Lower lobe of right lung (tissue), 2 donors: Measurements from ENCODE around the gene CERCAM. TPM values are rescaled to one million over a fixed set of nuclear protein-coding genes. Genes with fewer than 3 reads are reported as not detected.

Experiments
- ATAC-seq, 2 donors: fragments of 200-7000 bp; cut with Tn5 transposase; one replicate each; pipeline ENCODE4 v1.9.1; 2020 to 2022; ENCODE audit warnings: mild to moderate bottlenecking in 2 of 2, moderate library complexity in 2 of 2
- DNase-seq: peaks from one replicate; pipeline ENCODE4 v3.0.0-alpha.2; 2020
- H3K27ac ChIP-seq: fragments of 200-600 bp; one replicate; pipeline ENCODE4 v1.8.0; 2022
- H3K27me3 ChIP-seq: fragments of 200-600 bp; one replicate; pipeline ENCODE4 v1.8.0; 2022; ENCODE audit warnings: low read depth
- H3K36me3 ChIP-seq: fragments of 200-600 bp; one replicate; pipeline ENCODE4 v1.8.0; 2022; ENCODE audit warnings: mild to moderate bottlenecking
- H3K4me1 ChIP-seq: fragments of 200-600 bp; one replicate; pipeline ENCODE4 v1.8.0; 2022
- H3K4me3 ChIP-seq: fragments of 200-600 bp; one replicate; pipeline ENCODE4 v1.8.0; 2022; ENCODE audit warnings: mild to moderate bottlenecking
- H3K9me3 ChIP-seq: fragments of 200-600 bp; one replicate; pipeline ENCODE4 v1.8.0; 2022
- intact Hi-C: fragments of 100-400 bp; cut with DNase I; formaldehyde crosslinking; loops from one replicate; pipeline ENCODE4 v1.11.0; 2022
- total RNA-seq: library from RNA; stranded (reverse); fragmentation: NEBNext Ultra II Directional; extraction: Animal tissue kit (Norgen Biotek cat#: 25700); gene quantifications from one replicate; pipeline ENCODE4 v1.2.1, GENCODE V29; 2021
- TF ChIP-seq, protein P1 (sequence below): fragments of 200-600 bp; IDR thresholded peaks from one replicate; pipeline ENCODE4 v1.8.0; 2022; ENCODE audit warnings: antibody characterized with exemption, mild to moderate bottlenecking
- donor health status: DM: no; HTN: yes; CAD: no; lungs with severe emphysema.

Gene CERCAM
- total RNA-seq, 1 donor from 2014 or later: 11.2 TPM

DNA sequence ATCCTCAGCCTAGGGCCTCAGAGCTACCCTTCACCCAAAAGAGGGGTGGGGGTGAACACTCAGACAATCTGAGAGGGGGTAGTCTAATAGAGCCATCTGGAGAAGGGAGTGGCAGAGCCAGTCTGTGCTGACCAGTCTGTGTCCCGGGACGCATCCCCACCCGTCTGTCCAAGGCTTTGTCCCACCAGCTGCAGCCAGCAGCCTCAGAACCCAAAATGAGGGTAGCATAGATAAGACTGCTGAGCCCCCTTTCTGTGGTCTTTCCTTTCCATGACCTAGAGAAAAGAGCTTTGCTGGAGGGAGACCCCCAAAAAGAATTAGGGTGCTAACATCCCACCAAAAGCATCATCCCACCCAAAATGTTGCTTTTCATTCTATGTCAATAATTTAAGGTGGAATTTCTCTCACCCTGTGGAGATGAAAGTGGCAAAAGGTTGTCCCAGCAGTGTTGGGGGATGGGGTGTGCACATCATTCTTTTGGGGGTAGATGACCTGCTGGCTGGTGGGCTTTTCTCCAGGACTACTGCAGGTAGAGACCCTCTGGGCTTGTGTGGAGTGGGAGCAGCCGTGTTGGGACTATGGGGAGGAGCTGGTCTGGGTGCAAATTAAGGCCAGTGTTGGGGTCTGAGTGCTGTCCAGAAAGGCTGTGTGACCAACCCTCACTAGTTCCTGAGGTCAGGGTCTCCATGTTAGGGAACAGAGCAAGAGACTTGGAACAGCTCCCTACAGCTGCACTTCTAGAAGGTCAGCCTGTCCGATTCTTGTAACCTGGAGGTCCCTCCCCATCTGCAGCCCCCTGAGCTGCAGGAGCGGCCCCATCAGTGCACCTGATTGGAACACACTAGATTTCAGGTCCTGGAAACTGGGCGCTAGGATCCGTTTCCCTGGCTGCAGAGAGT is 29.6 kb upstream of the CERCAM start:
- no peak for ATAC-seq
- TF ChIP-seq, protein P1, sequence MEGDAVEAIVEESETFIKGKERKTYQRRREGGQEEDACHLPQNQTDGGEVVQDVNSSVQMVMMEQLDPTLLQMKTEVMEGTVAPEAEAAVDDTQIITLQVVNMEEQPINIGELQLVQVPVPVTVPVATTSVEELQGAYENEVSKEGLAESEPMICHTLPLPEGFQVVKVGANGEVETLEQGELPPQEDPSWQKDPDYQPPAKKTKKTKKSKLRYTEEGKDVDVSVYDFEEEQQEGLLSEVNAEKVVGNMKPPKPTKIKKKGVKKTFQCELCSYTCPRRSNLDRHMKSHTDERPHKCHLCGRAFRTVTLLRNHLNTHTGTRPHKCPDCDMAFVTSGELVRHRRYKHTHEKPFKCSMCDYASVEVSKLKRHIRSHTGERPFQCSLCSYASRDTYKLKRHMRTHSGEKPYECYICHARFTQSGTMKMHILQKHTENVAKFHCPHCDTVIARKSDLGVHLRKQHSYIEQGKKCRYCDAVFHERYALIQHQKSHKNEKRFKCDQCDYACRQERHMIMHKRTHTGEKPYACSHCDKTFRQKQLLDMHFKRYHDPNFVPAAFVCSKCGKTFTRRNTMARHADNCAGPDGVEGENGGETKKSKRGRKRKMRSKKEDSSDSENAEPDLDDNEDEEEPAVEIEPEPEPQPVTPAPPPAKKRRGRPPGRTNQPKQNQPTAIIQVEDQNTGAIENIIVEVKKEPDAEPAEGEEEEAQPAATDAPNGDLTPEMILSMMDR: no peak
- Histone ChIP-seq H3K4me3 (no peak overlapping the region), H3K4me1 (no peaks in the 10 kb centered on the region), H3K36me3 (peaks cover 55% of the 10 kb centered on the region), H3K27me3 (no peaks in the 10 kb centered on the region), H3K27ac (no peak overlapping the region), H3K9me3 (no peaks in the 10 kb centered on the region)
- DNase-seq: no peak
- intact Hi-C loops: no loop called here

DNA sequence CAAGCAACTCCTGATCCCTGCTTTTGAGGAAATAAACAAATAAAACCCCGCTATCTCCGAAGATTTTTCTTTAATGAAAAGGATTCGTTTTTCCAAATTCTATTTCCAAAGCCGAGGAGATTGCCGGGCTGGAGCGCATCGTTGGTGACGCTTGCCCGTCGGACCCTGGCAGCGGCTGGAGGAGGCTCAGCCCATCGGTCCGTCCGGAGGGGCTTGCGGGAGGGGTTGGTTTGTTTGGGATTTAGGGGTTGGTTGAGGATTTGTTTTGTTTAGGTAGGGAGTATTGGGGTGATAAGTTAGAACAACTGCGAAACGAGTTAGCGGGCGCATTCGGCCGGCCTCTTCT is 28.7 kb upstream of the CERCAM start:
- Histone ChIP-seq H3K4me3 (no peak overlapping the region), H3K9me3 (no peaks in the 10 kb centered on the region), H3K36me3 (peaks cover 46% of the 10 kb centered on the region), H3K27ac (no peak overlapping the region), H3K27me3 (no peaks in the 10 kb centered on the region), H3K4me1 (peaks cover 5% of the 10 kb centered on the region)
- intact Hi-C loops: no loop called here
- ATAC-seq (no peak), DNase-seq (no peak)
- TF ChIP-seq, protein P1: no peak

DNA sequence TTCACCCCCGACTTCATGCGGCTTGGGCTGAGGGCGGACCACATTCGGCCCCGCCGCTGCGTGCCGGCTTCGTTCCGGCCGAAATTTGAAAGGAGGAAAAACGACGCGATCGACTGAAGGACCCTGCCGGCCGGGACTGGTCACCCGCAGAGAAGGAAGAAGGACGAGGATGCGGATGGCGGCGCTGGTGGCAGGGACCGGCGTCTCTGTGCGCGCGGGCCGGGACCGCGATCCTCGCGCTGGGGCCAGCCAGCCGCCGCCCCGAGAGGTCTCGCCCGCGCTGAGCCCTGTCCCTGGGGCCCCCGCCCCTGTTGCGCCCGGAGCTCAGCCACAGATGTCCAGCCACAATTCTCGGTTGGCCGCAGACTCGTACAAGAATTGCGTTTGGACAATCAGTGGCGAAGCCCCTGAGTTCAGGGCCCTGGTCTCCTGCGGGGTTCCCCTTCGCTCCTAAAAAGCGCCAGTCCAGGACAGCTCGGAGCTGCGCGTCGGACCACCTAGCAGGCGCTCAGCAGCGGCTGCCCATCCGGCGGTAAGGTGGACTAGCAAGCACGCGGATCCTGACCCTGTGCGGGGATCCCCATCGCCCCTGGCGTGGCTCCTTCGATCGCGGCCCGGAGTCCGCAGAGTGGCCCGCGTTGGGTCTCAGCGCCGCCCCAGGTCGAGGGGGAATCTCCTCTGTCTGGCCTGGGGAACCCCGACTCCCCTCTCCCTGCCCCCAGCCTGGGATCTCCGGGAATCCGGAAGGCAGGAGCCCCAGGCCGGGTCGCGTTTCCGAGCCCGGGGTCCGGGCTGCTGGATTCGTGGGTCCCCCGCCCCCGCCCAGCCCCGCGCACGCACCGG is 28.1 kb upstream of the CERCAM start:
- intact Hi-C loops: no loop called here
- DNase-seq (no peak), ATAC-seq (no peak)
- Histone ChIP-seq H3K4me3 (no peak overlapping the region), H3K27ac (no peak overlapping the region), H3K9me3 (no peaks in the 10 kb centered on the region), H3K36me3 (peaks cover 40% of the 10 kb centered on the region), H3K27me3 (no peaks in the 10 kb centered on the region), H3K4me1 (peaks cover 5% of the 10 kb centered on the region)
- TF ChIP-seq, protein P1: no peak

DNA sequence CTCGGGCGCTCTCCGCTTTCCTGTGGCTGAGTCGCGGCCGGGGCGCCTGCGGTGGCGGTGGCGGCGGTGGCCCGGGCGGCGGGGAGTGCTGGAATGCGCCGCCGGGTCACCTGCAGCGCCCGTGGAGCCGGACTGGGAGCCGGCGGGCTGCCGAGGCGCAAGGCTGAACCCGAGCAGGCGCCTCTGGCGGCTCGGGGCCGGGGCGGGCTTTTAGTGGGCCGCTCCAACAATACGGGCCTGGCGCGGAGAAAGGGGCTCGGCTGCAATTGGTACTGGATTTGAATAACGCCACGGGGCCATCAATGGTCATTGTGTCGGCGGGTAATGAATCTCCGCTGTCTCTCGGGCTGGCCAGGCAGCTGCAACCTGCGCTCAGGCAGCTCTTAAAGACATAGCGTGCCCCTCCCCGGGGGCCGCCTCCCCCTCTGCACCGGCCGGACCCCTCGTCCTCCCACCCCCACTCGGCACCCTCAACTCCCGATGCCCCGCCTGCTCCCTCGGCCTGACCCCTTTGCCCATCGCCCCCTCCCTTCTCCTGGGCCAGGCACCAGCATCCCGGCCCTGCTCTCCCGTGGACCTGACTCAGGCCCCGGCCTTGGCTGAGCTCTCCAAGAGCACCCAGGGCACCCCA is 27.4 kb upstream of the CERCAM start:
- ATAC-seq (no peak), DNase-seq (no peak)
- Histone ChIP-seq H3K27ac (no peak overlapping the region), H3K36me3 (peaks cover 33% of the 10 kb centered on the region), H3K27me3 (no peaks in the 10 kb centered on the region), H3K4me3 (no peak overlapping the region), H3K4me1 (peaks cover 5% of the 10 kb centered on the region), H3K9me3 (no peaks in the 10 kb centered on the region)
- intact Hi-C loops: no loop called here
- TF ChIP-seq, protein P1: no peak

DNA sequence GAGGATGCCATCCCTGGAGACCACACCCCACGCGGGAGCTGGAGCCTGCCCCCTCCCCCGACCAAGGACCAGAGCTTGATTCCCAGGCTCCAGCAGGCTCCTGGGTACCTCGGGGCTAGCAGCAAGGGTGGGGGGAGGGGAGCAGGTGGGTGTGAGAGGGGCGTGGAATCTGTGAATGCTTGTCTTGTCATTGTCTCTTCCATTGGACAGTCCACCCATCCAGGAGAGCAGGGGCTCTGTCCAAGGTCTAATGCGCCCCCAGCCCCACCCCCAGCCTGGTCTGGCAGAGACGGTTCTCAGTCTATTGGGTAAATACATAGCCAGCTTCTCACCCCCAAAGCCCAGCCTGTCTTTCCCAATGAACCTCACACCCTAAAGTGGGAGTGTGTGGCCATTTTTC is 26.7 kb upstream of the CERCAM start:
- no peaks in the 10 kb centered on the region for H3K9me3 ChIP-seq
- ATAC-seq (no peak), DNase-seq (no peak)
- intact Hi-C loops: no loop called here
- TF ChIP-seq, protein P1: no peak
- no peak overlapping the region for H3K4me3 ChIP-seq
- no peaks in the 10 kb centered on the region for H3K27me3 ChIP-seq
- peaks cover 5% of the 10 kb centered on the region for H3K4me1 ChIP-seq
- peaks cover 26% of the 10 kb centered on the region for H3K36me3 ChIP-seq
- H3K27ac ChIP-seq: no peak overlapping the region
